LNCaP clone FGC (cell line): ENCODE measurements around the gene YWHAH.

Experiments
- DNase-seq: peaks from one replicate; pipeline ENCODE4 v3.0.0-alpha.2; 2011; ENCODE audit warnings: low read depth
- H3K4me3 ChIP-seq: 2 replicates; pipeline ENCODE4 v1.5.1; 2011; ENCODE audit warnings: mild to moderate bottlenecking, low read depth, low read length, control low read depth
- CTCF ChIP-seq: IDR thresholded peaks from 2 replicates; pipeline ENCODE4 v1.5.1; 2012; ENCODE audit warnings: mild to moderate bottlenecking; ENCODE audit not compliant: control insufficient read depth, insufficient read depth; ENCODE audit errors: extremely low read depth

The YWHAH gene

GRCh38 chr22:31943978-31944699, at the start of gene YWHAH:
Gene YWHAH (plus strand): TSS chr22:31944535. CDS start chr22:31944734, 199 bp downstream.
- H3K4me3 ChIP-seq, result peak within 1 kb of the TSS; percentile 86
- peak; percentile 43 for DNase-seq
- peak; percentile 13; the same call in 1 of the 2 replicates for TF ChIP-seq CTCF

- DNase-seq, result no peak
- no peak for TF ChIP-seq CTCF
- no peak overlapping the region for H3K4me3 ChIP-seq
Observed at GRCh38 chr22:31895411-31896123, 48.8 kb upstream of the YWHAH start.

- TF ChIP-seq CTCF, result no peak
- DNase-seq, result no peak
- H3K4me3 ChIP-seq, result no peak overlapping the region
Observed at GRCh38 chr22:31896472-31896871, 47.9 kb upstream of the YWHAH start.

GRCh38 chr22:31897842-31898805, 46.2 kb upstream of the YWHAH start:
- no peak for TF ChIP-seq CTCF
- no peak overlapping the region for H3K4me3 ChIP-seq
- DNase-seq, result no peak

GRCh38 chr22:31898926-31899325, 45.4 kb upstream of the YWHAH start:
- DNase-seq, result no peak
- H3K4me3 ChIP-seq, result no peak overlapping the region
- TF ChIP-seq CTCF, result no peak

- DNase-seq, result no peak
- no peak for TF ChIP-seq CTCF
- no peak overlapping the region for H3K4me3 ChIP-seq
Observed at GRCh38 chr22:31899669-31900068, 44.7 kb upstream of the YWHAH start.
